HG02678 (cell line): ENCODE data around the gene IDNK.
"Not testable (repeated sequence)": the region's sequence is repeated elsewhere in the genome, so short reads cannot be mapped to it uniquely, and the experiment has no call there.

Experiments used
- ATAC-seq: cut with Tn5 transposase; IDR thresholded peaks from one replicate; pipeline ENCODE4 v1.9.1; 2021; ENCODE audit warnings: mild to moderate bottlenecking, moderate library complexity; ENCODE audit not compliant: unreplicated experiment

Gene IDNK

GRCh38 chr9:83622939-83623678 lies at the start of gene IDNK:
Gene IDNK, plus strand, starts transcription at chr9:83623143. Its CDS starts 29 bp downstream, at chr9:83623172.
- ATAC-seq, result peak; percentile 81

GRCh38 chr9:83574482-83574881 lies 48.5 kb upstream of the IDNK start:
- ATAC-seq, result no peak

- ATAC-seq, result no peak
Observed at GRCh38 chr9:83582029-83582428, 40.9 kb upstream of the IDNK start.

GRCh38 chr9:83583151-83584014 lies 39.6 kb upstream of the IDNK start:
- no peak for ATAC-seq

GRCh38 chr9:83584995-83585394 lies 37.9 kb upstream of the IDNK start:
- no peak for ATAC-seq

- no peak for ATAC-seq
Observed at GRCh38 chr9:83588256-83588655, 34.7 kb upstream of the IDNK start.

GRCh38 chr9:83596899-83597504 lies 25.9 kb upstream of the IDNK start:
- no peak for ATAC-seq

- no peak for ATAC-seq
Observed at GRCh38 chr9:83598487-83598886, 24.5 kb upstream of the IDNK start.

GRCh38 chr9:83599071-83599470 lies 23.9 kb upstream of the IDNK start:
- no peak for ATAC-seq

GRCh38 chr9:83601463-83601862 lies 21.5 kb upstream of the IDNK start:
- ATAC-seq, result no peak

- ATAC-seq, result not testable (repeated sequence)
Observed at GRCh38 chr9:83607620-83608019, 15.3 kb upstream of the IDNK start.

GRCh38 chr9:83613298-83613697 lies 9.6 kb upstream of the IDNK start:
- ATAC-seq, result not testable (repeated sequence)

- ATAC-seq, result no peak
Observed at GRCh38 chr9:83617299-83617698, 5.6 kb upstream of the IDNK start.

GRCh38 chr9:83620841-83621636 lies 1.9 kb upstream of the IDNK start:
- no peak for ATAC-seq

- peak; percentile 57 for ATAC-seq
Observed at GRCh38 chr9:83622433-83622938, 457 bp upstream of the IDNK start.

- ATAC-seq, result peak; percentile 35
Observed at GRCh38 chr9:83623679-83624076, 735 bp downstream of the IDNK start.

GRCh38 chr9:83625178-83625577 lies 2.2 kb downstream of the IDNK start:
- no peak for ATAC-seq

GRCh38 chr9:83628540-83628939 lies 5.6 kb downstream of the IDNK start:
- ATAC-seq, result no peak

GRCh38 chr9:83629433-83630104 lies 6.6 kb downstream of the IDNK start:
- no peak for ATAC-seq

- no peak for ATAC-seq
Observed at GRCh38 chr9:83630938-83631457, 8.1 kb downstream of the IDNK start.
